ENCODE measurements around the gene GPR45.
"Not testable (repeated sequence)": the region's sequence is repeated elsewhere in the genome, so short reads cannot be mapped to it uniquely, and the experiment has no call there.

GPR45 gene

DNA sequence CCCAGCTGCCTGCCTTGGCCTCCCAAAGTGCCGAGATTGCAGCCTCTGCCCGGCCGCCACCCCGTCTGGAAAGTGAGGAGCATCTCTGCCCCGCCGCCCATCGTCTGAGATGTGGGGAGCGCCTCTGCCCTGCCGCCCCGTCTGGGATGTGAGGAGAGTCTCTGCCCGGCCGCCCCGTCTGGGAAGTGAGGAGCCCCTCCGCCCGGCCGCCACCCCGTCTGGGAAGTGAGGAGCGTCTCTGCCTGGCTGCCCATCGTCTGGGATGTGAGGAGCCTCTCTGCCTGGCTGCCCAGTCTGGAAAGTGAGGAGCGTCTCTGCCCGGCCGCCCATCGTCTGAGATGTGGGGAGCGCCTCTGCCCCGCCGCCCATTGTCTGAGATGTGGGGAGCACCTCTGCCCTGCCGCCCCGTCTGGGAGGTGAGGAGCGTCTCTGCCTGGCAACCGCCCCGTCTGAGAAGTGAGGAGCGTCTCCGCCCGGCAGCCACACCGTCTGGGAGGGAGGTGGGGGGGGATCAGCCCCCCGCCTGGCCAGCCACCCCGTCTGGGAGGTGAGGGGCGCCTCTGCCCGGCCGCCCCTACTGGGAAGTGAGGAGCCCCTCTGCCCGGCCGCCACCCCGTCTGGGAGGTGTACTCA is 9.6 kb downstream of the GPR45 start:
- in situ Hi-C loops (cut with MboI; ENCODE audit: low sequenced_read_pairs): not testable (repeated sequence)

DNA sequence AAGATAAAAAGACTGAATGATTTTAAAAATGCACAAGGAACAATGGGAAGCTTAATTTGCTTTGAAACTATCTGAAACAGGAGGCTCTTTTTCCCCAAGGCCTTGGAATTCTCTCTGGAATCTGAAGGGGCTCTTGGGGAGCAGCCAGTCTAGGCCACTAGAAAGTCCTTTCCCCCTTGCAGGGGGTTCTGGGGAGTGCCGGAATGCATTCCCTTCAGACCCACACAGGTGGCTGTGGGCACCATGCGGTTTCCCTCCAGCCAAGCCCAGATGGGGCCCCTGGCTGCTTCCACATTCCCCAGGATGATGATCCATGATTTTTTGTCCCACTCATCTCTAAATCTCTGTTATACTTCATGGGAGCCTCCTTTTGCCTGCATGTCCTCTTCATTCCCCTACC is 10.7 kb downstream of the GPR45 start:
- in situ Hi-C loops (cut with MboI; ENCODE audit: low sequenced_read_pairs): no loop called here

DNA sequence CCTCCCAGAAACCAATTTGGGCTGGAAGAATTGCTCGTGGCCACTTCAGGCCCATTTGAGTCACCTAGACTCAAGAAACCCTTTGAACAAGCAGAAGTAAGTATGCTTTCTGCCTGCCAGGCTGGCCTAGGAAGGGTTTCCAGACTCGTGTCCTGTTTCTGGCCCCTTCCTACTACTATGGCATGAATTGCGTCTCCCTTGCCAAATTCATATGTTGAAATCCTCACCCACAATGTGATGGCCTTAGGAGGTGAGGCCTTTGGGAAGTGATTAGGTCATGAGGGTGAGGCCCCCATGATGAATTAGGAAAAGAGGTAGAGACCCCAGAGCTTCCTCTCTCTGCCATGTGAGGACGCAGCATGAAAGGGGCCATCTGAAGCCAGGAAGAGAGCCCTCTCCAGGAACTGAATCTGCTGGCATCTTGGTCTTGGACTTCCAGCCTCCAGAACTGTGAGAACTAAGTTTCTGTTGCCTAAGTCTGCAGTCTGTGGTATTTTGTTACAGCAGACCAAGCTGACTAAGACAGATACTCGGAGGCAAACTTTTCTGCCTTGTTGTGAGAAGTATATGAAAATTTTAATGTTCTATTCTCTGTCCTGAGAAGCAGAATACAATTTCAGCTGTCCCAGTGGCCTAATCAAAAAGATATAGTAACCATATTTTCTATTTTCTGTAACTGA is 13.1 kb downstream of the GPR45 start:
- in situ Hi-C loops (cut with MboI; ENCODE audit: low sequenced_read_pairs): no loop called here

DNA sequence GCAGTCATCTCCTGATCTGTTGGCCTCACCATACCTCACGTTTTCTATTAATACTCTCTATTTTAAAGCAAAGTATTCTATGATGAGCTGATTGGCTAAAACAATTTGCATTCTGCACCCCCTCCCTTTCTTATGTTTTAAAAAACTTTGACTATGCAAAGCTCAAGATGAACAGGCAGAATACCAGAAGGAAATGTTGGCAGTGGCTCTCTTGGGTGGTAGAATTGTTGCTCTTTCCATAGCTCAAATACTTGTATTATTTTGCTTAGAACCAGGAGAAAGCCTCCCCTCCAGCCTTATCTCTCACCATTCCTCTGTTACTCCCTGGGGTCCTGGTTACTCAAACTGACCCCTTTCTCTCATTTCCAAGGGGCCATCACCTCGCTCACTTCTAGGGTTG is 14.4 kb downstream of the GPR45 start:
- in situ Hi-C loops (cut with MboI; ENCODE audit: low sequenced_read_pairs): no loop called here

DNA sequence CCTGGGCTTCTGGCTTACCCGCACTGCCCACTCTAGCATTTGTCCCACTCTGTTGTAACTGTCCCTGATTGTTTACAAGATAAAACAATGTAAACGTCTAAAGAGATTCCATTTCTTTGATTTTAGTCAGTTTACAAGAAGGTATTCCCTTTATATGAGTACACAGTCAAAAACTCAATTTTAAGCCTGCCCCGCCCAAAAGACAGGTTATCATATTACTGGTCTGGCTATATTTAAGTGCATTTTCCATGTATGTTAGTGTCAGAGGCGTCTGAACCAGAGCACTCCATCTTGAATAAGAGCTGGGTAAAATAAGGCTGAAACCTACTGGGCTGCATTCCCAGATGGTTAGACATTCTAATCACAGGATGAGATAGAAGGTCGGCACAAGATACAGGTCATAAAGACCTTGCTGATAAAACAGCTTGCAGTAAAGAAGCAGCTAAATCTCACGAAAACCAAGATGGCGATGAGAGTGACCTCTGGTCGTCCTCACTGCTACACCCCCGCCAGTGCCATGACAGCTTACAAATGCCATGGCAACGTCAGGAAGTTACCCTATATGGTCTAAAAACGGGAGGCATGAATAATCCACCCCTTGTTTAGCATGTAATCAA is 15.0 kb downstream of the GPR45 start:
- in situ Hi-C loops (cut with MboI; ENCODE audit: low sequenced_read_pairs): no loop called here

DNA sequence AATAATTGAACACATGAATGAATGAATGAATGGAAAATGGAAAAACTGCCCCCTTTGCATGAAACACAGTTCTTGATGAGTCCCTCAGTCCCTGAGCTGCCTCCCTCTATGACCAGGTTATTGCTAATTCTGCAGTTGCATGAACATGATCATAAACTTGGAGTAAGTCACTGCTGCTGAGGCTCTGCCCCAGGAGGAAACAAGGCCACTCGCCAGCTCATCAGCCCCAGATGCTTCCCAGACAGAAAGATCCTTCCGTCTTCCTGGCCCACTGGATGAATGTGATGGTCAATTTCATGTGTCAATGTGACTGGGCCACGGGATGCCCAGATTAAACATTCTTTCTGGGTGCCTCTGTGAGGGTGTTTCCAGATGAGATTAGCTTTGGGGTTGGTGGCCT is 16.4 kb downstream of the GPR45 start:
- in situ Hi-C loops (cut with MboI; ENCODE audit: low sequenced_read_pairs): no loop called here

DNA sequence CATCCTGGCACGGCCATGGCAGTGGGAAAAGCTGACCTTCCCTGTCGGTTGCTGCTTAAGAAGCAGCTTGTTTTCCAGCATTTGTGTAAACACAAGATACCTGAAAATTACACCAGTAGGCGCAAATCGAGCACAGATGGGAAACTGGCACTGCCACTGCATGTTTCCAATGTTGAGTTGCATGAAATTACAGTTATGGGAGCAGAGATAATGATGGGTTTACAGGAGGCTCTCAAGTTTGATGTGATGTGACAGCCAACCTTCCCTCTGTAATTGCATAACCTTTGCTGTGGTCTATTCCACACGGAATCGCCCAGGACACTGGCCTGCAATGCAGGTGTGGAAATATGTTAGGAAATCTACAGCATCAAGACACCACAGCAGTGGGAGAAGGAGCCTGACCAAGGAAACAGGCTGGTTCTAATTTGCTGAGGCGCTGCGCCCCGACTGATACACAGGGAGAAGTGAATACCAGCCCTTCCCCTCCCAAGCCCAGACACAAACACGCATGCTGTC is 17.4 kb downstream of the GPR45 start:
- in situ Hi-C loops (cut with MboI; ENCODE audit: low sequenced_read_pairs): no loop called here

DNA sequence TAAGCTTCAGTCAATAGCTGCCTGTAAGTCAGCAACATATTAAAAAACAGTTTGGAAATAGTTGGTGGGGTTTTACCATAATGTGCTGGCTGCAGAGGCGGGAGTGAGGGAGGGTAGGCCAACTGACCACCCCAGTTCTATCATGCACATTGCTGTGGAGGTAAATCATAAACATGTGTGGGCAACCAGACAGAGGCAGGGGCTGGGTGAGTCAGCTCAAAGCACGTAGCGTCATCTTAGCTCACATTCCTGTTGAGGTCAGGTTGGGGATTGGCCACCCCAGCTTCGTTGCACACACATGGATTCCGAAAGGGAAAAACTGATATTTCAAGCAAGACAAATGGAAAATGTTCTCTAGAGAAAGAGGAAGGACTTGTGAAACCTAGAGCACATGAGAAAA is 19.5 kb downstream of the GPR45 start:
- in situ Hi-C loops (cut with MboI; ENCODE audit: low sequenced_read_pairs): no loop called here

DNA sequence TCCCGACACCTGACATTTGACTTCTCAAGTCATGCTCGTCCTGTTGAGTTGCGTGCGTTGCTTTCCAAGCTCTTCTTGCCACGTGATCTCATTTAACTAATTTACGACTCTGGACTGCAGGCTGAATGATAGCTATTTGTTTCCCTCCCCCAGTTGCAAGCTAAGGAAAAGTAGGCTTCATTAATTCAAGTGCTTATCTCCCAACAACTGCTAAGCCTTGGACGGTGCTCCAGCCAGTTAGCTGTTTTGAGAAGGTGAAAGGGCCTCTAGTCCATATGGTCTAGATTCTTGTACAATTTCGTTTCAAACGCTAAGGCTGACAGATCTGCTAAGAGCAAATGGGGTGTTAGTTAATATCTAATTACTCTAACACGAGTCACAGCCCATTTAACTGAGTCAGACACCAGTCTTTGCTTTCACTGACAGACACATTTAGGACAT is 21.1 kb downstream of the GPR45 start:
- in situ Hi-C loops (cut with MboI; ENCODE audit: low sequenced_read_pairs): no loop called here

DNA sequence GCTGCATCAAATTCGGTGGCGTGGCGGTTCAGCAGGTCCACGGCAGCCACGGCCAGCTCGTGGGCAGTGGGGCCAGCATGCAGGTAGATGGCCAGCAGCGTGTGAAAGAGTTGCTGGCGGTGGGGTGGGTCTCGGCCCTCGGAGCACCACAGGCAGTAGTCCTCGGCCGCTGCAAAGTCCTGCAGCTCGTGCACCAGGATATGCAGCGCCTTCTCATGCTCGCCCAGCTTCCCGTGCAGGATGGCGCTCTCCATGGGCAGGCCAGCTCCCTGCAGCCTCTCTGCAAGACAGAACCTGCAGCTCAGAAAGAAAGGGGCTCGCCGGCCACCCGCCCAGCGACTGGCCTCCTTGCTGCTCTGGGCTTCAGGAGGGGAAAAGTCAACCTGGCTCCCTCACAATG is 27.9 kb downstream of the GPR45 start:
- in situ Hi-C loops (cut with MboI; ENCODE audit: low sequenced_read_pairs): no loop called here

DNA sequence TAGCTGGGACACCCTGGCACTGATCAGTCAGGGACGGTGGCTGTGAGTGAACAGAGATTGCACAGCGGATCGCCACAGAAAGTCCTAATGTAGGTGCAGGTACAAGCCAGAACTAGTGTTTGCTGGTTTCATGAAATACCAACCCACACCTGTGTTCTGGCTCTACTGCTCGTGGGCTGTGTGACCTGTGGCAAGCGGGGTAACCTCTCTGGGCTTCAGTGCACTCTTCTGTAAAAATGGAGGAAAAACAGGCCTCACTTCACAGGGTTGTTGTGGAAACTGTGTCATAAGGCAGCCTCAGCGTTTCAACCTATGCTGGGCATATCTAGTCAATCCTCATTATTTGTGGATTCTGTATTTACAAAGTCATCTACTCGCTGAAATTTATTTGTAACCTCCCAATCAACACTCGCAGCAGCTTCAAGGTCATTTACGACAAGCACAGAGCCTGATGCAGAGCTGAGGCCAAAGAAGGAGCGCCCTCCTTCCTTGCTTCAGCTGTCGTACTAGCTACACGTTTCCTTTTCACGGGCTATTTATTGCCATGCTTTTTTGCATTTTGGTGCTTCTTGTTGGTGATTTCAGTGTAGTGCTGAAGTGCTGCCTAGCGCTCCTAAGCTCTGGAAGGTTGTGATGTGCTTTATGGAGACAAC is 30.0 kb downstream of the GPR45 start:
- in situ Hi-C loops (cut with MboI; ENCODE audit: low sequenced_read_pairs): no loop called here

DNA sequence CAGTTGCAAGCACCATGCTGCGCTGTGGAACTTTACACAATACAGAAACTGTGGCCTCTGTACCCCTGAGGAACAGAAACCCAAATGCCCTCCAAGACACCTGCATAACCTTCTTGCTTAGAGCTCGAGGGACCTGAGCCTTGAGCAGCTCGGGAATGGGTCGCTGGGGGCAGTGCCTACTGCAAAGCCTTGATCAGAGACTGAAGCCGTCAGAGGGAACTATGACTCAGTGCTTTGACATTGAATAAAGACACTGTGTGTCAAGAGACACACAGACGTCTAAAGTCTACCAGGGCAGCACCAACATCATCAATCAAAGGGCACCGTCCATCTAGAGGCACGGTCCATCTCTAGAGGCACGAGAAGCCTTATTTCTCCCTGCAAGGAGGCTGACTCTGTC is 30.6 kb downstream of the GPR45 start:
- in situ Hi-C loops (cut with MboI; ENCODE audit: low sequenced_read_pairs): no loop called here

DNA sequence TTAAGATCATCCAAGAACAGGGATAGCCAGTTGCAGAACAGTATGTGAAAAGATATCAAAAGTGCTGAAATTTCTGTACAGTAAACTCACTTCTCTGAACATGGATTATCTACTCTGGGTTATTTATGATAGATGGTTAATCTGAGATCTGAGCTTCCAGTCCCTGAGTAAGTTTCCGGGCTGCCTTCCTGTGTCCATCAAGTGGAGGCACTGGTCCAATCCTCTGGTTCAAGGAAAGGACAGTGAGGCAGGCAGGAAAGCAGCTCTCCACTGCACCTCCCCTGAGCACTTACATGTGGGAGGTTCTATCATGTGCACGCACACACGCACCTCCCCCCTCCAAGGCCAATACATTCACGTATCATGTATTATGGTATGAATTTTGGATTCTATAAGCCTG is 32.5 kb downstream of the GPR45 start:
- in situ Hi-C loops (cut with MboI; ENCODE audit: low sequenced_read_pairs): no loop called here

DNA sequence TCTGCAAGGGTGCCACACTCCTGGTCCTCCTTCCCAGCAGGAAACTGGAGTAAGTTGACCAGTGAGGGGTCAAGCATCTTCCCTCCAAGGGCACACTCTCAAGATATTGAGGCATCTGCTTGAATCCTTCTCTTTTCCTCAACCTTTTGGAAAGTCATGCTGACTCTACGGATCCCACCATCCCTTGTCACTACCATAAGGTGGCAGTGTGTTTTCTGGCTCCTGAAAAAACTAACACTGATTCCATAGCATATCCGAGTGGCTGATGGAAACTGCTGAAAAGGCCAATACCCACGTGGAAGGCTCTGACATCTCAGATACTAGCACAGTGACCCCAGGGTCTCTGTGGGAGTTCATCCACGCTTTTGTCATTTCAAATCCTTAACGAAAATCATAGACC is 37.1 kb downstream of the GPR45 start:
- in situ Hi-C loops (cut with MboI; ENCODE audit: low sequenced_read_pairs): no loop called here

DNA sequence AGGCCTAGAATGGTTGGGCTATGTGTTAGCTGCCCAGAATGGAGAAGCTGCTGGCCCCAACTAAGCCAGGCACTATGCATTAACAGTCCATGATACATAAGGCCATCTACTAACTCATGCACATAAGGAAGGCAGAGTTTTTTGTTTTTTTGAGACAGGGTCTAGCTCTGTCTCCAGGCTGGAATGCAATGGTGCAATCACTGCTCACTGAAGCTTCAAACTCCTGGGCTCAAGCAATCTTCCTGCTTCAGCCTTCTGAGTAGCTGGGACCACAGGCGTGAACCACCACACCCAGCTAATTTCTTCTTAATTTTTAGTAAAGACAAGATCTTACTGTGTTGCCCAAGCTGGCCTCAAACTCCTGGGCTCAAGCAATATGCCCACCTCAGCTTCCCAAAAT is 37.6 kb downstream of the GPR45 start:
- in situ Hi-C loops (cut with MboI; ENCODE audit: low sequenced_read_pairs): no loop called here

DNA sequence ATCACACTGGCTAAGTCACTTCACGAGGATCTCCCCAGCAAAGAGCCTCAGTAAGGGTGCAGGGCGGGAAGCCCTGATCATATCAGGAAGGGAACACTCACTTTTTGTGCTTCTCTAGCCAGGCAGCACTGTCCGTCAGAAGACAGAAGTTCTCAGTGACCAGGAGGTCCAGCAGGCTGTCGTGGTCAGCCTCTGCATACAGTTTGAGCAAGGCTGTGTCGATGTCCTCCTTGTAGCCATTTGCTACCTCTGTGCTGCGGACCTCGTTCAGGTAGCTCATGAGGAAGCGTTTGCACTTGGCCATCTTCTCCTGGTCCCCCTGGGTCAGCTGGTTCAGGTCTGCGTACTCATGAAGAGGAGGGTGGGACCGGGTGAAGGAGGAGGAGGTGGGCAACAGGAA is 38.7 kb downstream of the GPR45 start:
- in situ Hi-C loops (cut with MboI; ENCODE audit: low sequenced_read_pairs): no loop called here

DNA sequence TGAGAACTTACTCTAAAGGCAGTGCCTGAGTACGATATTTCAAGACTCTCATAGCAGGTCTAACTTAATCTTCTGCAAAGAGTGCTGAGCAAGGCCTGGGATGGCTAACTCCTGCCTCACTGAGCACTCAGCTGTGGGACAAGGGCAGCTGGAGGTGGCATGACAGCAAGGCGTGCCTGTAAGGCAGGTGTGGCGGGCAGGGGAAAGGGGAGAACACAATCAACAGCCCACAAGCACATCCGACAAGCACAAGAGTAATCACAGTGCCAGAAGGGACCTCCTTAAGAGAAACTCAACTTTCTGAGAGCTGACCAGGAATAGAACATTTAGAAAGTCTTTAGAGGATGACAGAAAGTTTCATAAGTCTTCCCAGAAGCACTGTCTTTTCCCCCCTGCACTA is 42.0 kb downstream of the GPR45 start:
- in situ Hi-C loops (cut with MboI; ENCODE audit: low sequenced_read_pairs): no loop called here

DNA sequence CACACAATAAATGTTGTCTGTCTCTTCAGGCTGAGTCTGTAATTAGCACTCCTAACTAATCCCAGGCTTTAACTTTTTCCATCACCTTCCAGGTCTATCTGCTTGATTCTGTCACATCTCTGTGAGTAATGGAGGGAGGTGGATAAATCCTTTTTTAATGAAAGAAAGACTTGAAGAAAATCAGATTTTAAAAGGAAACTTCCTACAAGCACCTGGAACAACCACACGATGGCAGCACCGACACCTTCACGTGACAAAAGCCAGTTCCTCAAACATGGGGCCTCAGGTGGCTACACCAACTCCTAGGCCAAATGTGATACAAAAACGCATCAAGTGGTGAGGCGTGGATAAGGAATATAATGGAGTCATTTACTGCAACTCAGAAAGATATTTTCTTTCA is 46.1 kb downstream of the GPR45 start:
- in situ Hi-C loops (cut with MboI; ENCODE audit: low sequenced_read_pairs): no loop called here

DNA sequence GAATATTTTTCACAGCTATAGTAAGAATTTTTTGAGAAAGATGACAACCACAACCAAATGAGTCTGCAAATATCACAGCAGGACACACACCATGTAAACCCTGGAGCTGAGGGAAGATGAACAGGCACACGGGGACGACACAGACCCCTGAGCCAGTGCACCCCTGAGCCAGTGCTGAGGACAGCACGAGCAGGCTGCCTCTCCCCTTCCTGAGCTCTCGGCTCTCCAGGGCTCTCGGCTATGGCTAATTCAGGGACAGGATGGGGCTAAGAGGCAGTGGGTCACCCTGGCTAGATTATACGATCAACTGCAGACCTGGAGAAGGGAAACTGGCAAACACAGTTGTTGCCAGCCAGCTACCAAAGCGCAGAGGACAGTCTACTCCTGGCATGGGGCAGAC is 46.6 kb downstream of the GPR45 start:
- in situ Hi-C loops (cut with MboI; ENCODE audit: low sequenced_read_pairs): no loop called here

DNA sequence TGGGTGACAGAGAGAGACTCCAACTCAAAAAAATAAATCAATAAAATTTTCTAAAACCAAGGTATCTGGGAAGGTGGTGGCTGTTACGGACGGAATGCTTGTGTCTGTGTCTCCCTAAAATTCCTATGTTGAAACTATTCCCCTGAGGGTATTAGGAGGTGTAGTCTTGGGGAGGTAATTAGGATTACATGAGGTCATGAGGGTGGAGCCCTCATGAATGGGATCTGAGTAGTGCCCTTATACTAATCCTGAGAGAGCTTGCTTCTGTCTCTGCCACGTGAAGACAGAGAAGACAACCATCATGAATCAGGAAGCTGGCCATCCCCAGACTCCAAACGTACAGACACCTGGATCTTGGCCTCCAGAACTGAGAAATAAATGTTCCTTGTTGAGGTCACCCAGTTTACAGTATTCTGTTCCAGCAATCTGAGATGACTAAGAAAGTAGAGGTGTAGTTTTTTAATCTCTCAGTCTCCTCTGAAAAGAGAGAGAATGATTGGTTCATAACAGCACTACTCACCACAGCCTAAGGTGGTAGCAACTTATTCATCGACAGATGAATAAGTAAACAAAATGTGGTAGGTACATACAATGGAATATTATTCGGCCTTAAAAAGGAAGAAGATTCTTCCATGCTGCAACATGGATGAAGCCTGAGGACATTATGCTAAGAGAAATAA is 49.6 kb downstream of the GPR45 start:
- in situ Hi-C loops (cut with MboI; ENCODE audit: low sequenced_read_pairs): no loop called here

DNA sequence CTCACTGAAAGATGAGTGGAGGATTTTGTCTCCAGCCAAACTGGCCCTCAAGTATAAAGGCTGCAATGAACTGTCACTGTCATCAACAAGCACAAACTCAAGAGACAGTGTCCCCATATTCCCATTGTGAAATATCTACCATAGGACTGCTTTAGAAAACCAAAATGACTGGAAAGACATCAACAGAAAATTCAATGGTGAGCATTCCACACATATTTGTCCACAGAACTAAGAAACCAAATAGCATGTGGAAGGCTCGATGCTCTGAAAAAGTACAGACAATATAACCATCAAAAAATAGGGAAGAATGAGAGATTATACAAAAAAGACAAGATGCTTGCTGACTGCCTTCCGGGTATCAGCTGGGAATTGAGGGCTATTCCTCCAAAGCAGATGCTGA is 50.4 kb downstream of the GPR45 start:
- in situ Hi-C loops (cut with MboI; ENCODE audit: low sequenced_read_pairs): no loop called here
